Suppressor macrophage treated with lipopolysaccharide for 1 hour (primary cell): Measurements from ENCODE around the gene BSCL2.
"Not testable (repeated sequence)": the region's sequence is repeated elsewhere in the genome, so short reads cannot be mapped to it uniquely, and the experiment has no call there.

Experiments used
- DNase-seq, 3 donors: peaks; one replicate each; pipeline ENCODE4 v3.0.0-alpha.2; 2020 to 2022

BSCL2 gene

GRCh38 chr11:62682518-62682917 lies 24.7 kb downstream of the BSCL2 start:
- no peak for DNase-seq

GRCh38 chr11:62680825-62681240 lies 26.4 kb downstream of the BSCL2 start:
- DNase-seq = peak; percentile 62 to 70 (median 63)

DNA sequence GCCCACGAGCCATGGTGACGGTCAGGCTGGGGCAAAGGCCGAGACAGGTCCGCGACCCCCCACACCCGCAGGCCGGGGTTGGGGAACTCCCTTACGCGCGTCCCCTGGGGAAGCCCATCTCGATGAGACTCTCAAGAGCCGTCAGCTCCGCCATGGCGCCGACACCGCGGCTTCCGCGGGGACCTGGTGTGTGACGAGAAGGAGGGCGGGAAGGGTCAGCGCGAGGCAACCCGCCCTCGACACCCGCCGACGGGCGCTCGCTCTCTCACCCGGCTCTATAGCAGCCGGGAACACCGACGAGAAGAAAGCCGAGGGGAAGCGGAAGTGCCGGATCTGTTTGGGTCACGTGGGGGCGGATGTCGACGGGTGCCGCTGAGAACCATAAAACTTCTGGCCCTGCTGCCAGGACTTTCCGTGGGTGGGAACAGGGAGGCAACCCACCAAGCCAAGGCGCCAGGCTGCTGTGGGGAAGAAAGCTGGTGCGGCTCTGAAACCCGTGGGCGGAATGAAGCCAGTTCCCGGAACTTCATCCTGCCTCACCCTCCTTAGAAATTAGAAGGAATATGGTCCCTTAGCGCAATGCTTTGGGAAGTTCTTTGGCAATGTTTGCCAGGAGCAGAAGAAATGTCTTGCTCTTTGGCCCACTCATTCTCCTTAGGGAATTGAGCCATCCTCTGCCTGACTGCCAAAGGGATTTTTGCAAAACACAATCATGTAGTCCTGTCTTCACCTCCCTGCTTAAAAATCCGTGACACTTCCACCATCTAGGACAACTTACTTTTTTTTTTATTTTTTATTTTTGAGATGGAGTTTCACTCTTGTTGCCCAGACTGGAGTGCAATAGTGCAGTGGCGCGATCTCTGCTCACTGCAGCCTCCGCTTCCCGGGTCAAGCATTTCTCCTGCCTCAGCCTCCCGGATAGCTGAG lies 28.2 kb downstream of the BSCL2 start, which contains the start of gene UBXN1:
TSS of gene UBXN1 (minus strand) at position 304 of the 927 bp plus-strand sequence. CDS start at position 154, 150 bp downstream.
- DNase-seq = peak; percentile 96 to 97 (median 97)

DNA sequence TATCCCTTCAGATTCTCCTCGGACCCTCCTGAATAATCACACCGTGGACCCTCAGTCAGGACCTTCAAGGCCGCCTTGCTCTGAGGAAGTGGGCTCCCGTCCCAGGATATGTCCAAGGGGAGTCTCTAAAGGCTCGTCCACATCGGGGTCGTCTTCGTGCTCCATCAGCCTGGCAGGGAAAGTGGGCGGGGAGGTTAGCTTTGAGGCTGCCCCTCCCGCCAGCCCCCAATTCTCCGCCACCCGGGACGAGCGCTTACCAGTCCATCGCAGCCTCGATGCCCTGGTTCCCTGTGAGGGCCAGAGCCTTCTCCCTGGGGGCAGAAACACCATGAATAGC lies 28.8 kb downstream of the BSCL2 start:
- DNase-seq = no peak

DNA sequence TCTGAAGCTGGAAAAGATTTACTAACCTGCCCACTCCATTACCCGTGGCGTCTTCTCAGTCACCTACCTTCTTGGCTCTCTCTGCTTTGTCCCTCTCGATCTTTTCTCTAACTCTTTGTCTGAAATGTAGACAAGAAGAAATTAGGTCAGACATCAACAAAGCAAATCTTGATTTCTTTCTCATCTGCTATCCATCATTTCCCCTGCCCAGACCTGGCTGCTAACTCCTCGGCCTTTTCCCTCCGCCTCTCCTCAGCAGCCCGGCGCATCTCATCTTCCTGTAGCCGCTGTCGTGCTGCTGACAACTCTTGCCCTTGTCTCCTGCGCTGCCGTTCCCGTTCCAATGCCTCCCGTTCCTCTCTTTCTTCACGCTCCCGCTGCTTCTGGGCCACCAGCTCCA lies 29.5 kb downstream of the BSCL2 start:
- no peak for DNase-seq

DNA sequence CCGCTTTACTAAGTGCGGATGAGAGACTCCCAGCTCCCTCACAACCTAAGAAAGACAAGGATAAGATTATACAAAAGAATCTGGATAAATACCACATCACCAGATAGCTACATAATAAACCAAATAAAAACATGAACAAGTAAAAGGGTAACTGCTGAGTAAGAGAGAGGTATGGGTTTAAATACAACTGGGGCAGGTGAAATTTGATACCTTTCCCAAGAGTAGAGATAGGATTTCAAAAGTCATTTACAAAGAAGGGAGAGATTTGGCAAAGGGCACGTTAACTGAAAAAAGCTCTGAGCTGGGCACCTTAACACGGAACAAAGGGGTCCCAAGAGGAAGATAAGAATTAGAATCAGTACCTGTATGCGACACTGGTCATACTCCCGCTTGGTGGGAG lies 30.1 kb downstream of the BSCL2 start:
- DNase-seq = no peak

DNA sequence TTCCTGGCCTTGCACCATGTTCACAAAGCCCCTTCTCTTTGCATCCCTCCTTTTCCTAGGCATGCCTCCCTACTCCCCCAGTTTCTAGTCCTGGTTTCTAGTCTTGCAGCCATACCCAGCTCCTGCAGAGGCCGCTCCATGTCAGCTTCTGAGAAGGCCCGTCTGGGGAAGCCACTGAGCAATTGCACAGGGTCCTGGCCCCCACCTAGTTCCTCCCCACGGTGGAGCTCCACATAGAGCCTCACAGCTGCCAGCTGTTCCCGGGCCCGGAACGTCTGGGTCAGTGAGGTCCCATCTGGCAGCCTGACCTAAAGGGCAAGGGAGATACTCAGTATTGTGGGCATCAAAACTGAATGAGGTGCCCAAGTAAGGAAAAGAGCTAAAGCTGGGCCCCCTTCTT lies 30.5 kb downstream of the BSCL2 start:
- no peak for DNase-seq

GRCh38 chr11:62675415-62675814 lies 31.8 kb downstream of the BSCL2 start:
- not testable (repeated sequence) for DNase-seq

- no peak for DNase-seq
Measured at GRCh38 chr11:62673196-62673525, 34.1 kb downstream of the BSCL2 start.

GRCh38 chr11:62671608-62672389 lies 35.4 kb downstream of the BSCL2 start, which contains the start of the genes LBHD1 and UQCC3:
LBHD1 (minus strand) TSS chr11:62672267; CDS start chr11:62670031, 2,236 bp downstream.
UQCC3 (plus strand) TSS chr11:62671673; CDS start chr11:62671746, 73 bp downstream.
- peak; percentile 87 to 92 (median 91) for DNase-seq

DNA sequence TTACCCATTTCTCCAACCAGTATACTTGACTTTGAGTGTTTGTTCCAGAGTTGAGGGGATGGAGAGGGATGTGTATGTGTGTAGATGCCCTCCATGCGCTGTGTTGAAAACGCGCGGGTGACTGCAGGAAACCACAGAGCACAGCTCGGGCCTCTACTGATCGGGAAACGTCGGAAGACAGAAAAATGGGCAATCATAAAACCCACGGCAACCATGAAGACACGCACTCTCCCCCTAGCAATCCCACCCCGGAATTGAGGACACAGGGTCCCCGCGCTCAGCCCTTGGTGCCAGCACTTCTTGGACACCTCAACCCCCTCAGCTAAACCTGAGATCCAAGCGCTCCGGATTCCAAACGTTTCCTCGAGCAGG lies 36.0 kb downstream of the BSCL2 start:
- peak in 1 of 3 donors; percentile 33 for DNase-seq

- DNase-seq = no peak
Measured at GRCh38 chr11:62669420-62670161, 37.6 kb downstream of the BSCL2 start.

DNA sequence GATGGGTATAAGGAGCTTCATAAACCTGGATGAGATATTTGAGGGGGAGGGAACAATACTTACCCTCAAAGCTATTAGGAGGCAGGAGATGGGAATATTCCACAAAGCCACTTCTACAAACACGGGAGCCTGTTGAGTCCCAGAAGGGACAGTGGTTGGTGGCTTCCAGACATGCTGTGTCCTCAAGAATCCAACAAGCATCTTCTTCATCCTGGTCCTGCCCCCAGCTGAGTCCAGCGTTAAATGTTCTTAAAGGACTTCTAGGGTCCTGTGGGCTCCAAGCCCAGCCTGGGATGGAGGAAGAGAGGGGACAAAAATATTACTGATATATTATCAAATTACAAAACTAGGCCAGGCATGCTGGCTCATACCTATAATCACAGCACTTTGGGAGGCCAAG lies 39.8 kb downstream of the BSCL2 start:
- no peak for DNase-seq

DNA sequence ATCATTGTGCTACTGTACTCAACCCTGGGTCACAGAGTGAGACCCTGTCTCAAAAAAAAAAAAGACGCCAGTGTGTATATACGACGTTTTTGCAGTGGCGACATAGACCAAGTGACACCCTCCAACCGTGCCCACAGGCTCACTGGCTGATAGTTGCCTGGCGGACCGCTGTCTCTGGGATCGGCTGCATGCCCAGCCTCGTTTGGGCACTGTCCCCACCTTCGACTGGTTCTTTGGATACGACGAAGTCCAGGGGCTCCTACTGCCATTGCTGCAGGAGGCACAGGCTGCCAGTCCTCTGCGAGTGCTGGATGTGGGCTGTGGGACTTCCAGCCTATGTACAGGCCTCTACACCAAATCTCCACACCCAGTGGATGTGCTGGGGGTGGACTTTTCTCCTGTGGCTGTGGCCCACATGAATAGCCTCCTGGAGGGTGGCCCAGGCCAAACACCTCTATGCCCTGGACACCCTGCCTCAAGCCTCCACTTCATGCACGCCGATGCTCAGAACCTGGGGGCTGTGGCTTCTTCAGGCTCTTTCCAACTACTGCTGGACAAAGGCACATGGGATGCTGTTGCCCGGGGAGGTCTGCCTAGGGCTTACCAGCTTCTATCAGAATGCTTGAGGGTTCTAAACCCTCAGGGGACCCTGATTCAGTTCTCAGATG lies 40.8 kb downstream of the BSCL2 start:
- DNase-seq = no peak

DNA sequence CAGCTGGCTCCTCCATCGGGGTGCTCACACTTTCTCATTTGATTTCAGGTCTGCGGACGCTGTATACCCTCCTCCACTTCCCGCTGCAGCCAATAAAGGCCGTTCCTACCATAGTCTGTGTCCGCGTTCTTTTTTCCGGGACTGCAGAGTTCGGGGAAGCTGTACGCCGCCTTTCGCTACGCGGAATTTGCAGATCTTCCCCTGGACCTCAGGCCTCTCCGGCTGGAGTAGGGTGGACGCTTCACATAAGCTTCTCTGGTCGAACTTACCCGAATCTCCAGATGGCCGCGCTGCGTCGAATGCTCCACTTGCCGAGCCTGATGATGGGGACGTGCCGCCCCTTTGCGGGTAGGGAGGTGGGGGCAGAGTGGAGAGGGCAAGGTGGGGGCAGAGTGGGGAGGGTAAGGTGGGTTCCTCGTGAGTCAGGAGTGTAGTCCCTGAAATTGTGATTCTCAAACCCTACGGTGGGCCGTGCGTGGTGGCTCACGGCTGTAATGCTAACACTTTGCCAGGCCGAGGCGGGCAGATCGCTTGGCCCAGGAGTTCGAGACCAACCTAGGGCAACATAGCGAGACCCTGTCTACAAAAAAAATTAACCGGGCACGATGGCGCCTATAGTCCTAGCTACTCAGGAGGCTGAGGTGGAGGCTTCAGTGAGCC lies 41.5 kb downstream of the BSCL2 start:
- DNase-seq = peak; percentile 59 to 65 (median 64)

- DNase-seq = peak; percentile 94 to 97 (median 97)
Measured at GRCh38 chr11:62665075-62665598, 42.1 kb downstream of the BSCL2 start, which contains the start of the genes C11orf98 and CSKMT. C11orf98 (minus strand) TSS chr11:62665210; CDS start chr11:62665169, 41 bp downstream. CSKMT (plus strand) TSS chr11:62665312; CDS start chr11:62665880, 568 bp downstream.

- no peak for DNase-seq
Measured at GRCh38 chr11:62664405-62665074, 42.7 kb downstream of the BSCL2 start.

DNA sequence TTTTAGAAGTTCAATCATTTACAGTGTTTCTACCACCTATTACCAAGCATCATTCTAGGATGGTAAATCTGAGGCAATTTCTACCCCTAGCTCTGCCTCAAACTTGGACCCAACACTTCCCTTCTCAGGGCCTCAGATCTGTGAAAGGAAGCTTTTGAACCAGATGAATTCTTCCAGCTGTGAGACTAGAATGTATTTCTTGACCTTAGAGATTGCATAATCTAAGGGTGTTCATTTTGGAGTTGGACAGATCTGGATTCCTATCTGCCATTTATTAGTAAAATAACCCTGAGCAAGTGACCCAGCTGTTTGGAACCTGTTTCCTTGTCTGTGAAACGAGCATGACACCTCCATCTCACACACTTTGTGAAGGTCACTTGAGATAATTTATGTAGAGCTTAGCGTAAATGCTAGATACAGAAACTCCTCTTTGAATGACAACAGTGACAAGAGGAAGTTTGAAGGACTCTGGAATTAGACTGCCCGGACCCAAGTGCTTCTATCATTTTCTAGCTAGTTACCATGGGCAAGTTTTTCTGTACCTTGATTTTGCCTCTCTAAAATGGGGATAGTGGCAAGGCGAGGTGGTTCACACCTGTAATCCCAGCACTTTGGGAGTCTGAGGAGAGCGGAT lies 50.3 kb downstream of the BSCL2 start:
- DNase-seq = no peak

DNA sequence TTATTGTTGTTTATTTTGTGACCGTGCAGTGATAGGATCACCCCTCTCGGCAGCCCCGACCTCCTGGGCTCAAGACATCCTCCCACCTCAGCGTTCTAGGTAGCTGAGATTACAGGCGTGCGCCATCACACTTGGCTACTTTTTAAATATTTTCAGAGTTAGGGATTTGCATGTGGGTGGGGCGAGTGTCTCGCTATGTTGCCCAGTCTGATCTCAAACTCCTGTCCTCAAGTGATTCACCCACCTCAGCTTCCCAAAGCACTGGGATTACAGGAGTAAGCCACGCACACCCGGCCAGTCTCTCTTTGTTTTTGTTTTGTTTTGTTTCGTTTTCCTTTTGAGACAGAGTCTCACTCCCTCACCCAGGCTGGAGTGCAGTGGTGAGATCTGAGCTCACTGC lies 52.9 kb downstream of the BSCL2 start:
- DNase-seq = no peak
